ENCODE data around the gene WDR6.

DNA sequence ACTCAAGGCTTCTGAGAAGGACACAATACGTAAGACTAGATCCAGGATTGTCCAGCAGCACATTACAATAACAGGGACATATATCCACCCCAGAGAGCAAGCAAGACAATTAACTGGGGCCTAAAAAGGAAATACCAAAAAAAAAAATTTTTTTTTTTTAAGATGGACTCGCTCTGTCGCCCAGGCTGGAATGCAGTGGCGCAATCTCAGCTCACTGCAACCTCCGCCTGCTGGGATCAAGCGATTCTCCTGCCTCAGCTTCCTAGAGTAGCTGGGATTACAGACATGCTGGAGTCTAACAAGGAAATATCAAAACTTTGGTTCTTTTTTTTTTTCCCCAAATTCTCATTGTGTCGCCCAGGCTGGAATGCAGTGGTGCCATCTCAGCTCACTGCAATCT, 50.8 kb downstream of the WDR6 start:
- TF ChIP-seq, protein P1, sequence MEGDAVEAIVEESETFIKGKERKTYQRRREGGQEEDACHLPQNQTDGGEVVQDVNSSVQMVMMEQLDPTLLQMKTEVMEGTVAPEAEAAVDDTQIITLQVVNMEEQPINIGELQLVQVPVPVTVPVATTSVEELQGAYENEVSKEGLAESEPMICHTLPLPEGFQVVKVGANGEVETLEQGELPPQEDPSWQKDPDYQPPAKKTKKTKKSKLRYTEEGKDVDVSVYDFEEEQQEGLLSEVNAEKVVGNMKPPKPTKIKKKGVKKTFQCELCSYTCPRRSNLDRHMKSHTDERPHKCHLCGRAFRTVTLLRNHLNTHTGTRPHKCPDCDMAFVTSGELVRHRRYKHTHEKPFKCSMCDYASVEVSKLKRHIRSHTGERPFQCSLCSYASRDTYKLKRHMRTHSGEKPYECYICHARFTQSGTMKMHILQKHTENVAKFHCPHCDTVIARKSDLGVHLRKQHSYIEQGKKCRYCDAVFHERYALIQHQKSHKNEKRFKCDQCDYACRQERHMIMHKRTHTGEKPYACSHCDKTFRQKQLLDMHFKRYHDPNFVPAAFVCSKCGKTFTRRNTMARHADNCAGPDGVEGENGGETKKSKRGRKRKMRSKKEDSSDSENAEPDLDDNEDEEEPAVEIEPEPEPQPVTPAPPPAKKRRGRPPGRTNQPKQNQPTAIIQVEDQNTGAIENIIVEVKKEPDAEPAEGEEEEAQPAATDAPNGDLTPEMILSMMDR (IDR thresholded peaks at IDR 0.05), result no peak
- TF ChIP-seq POLR2AphosphoS5 (IDR thresholded peaks at IDR 0.05) (no peak), POLR2A (IDR thresholded peaks at IDR 0.05) (no peak), EP300 (IDR thresholded peaks at IDR 0.05) (no peak)

All from stomach (tissue), 4 donors.